NCI-H2227 (cell line): ENCODE measurements around the gene SIRPA.

Source experiments
- DNase-seq: peaks from one replicate; lab custom pipeline; 2025; ENCODE audit not compliant: unreplicated experiment; lab: John Stamatoyannopoulos, UW

The SIRPA gene

GRCh38 chr20:1945660-1946059 is 50.5 kb downstream of the SIRPA start:
- no peak for DNase-seq

- no peak for DNase-seq
These were observed 51.2 kb downstream of the SIRPA start for GRCh38 chr20:1946442-1946761.

GRCh38 chr20:1946762-1947534 is 51.7 kb downstream of the SIRPA start:
- no peak for DNase-seq

- DNase-seq, result no peak
These were observed 52.3 kb downstream of the SIRPA start for GRCh38 chr20:1947535-1947846.

- DNase-seq, result no peak
These were observed 54.3 kb downstream of the SIRPA start for GRCh38 chr20:1949347-1950100.

GRCh38 chr20:1950836-1951235 is 55.6 kb downstream of the SIRPA start:
- no peak for DNase-seq

GRCh38 chr20:1951436-1952115 is 56.4 kb downstream of the SIRPA start:
- no peak for DNase-seq

- no peak for DNase-seq
These were observed 57.7 kb downstream of the SIRPA start for GRCh38 chr20:1952737-1953530.

- DNase-seq, result no peak
These were observed 58.4 kb downstream of the SIRPA start for GRCh38 chr20:1953621-1954020.

- DNase-seq, result no peak
These were observed 60.0 kb downstream of the SIRPA start for GRCh38 chr20:1955217-1955616.

GRCh38 chr20:1958426-1958825 is 63.2 kb downstream of the SIRPA start:
- DNase-seq, result no peak

GRCh38 chr20:1959156-1959555 is 63.9 kb downstream of the SIRPA start:
- no peak for DNase-seq

- no peak for DNase-seq
These were observed 66.2 kb downstream of the SIRPA start for GRCh38 chr20:1961374-1961773.

GRCh38 chr20:1964061-1964460 is 68.9 kb downstream of the SIRPA start:
- DNase-seq, result no peak

GRCh38 chr20:1964659-1965405 is 69.6 kb downstream of the SIRPA start:
- peak; percentile 41 for DNase-seq

GRCh38 chr20:1965520-1966351 is 70.5 kb downstream of the SIRPA start:
- DNase-seq, result peak; percentile 89

- DNase-seq, result peak; percentile 45
These were observed 73.8 kb downstream of the SIRPA start for GRCh38 chr20:1968964-1969363.

GRCh38 chr20:1971893-1972586 is 76.8 kb downstream of the SIRPA start:
- DNase-seq, result no peak
